H1 (cell line): Measurements from ENCODE around the gene EPS8L1. TPM values are rescaled to one million over a fixed set of nuclear protein-coding genes. Genes with fewer than 3 reads are reported as not detected.

Source experiments
- CEBPB ChIP-seq: IDR thresholded peaks from 2 replicates; pipeline ENCODE4 v1.6.1; 2012; ENCODE audit warnings: low read depth, low read length
- KDM1A ChIP-seq: fragments of 200-600, 300-600 bp; sonication (generic); IDR thresholded peaks from 2 replicates; pipeline ENCODE4 v1.7.1; 2016; ENCODE audit warnings: mild to moderate bottlenecking, low read length, borderline replicate concordance
- KDM5A ChIP-seq: fragments of 200-600 bp; IDR thresholded peaks from 2 replicates; pipeline ENCODE4 v1.7.1; 2012; ENCODE audit warnings: mild to moderate bottlenecking, low read length, inconsistent platforms, mixed read lengths
- PHF8 ChIP-seq: fragments of 200-600 bp; sonication (generic); conservative IDR thresholded peaks from 2 replicates; pipeline ENCODE4 v1.7.1; 2012; ENCODE audit warnings: low read depth, mild to moderate bottlenecking, inconsistent platforms, low read length, moderate library complexity
- RBBP5 ChIP-seq: IDR thresholded peaks from 2 replicates; pipeline ENCODE4 v1.7.1; 2012; ENCODE audit warnings: low read depth, mild to moderate bottlenecking, inconsistent platforms, low read length, moderate library complexity, borderline replicate concordance
- TEAD4 ChIP-seq: IDR thresholded peaks from 2 replicates; pipeline ENCODE4 v1.6.1; 2012; ENCODE audit warnings: low read depth, low read length, inconsistent platforms, mixed read lengths
- YY1 ChIP-seq: IDR thresholded peaks from 2 replicates; pipeline ENCODE4 v1.6.1; 2011; ENCODE audit warnings: low read depth, mild to moderate bottlenecking, low read length
- polyA plus RNA-seq, 7 experiments: library from polyadenylated mRNA; depleted of rRNA in 3 of 7; stranded (reverse) in 5 of 7; unstranded in 2 of 7; fragments of >200 nt in 5 of 7; fragments of 200-250 nt in 2 of 7; gene quantifications; 1 replicate in 5 of 7; 2 replicates in 1 of 7; 4 replicates in 1 of 7; pipeline versions ENCODE4 v1.2.1 to v1.2.3, GENCODE V29; 2011 to 2013; ENCODE audit warnings: missing spikeins in 2 of 7, mixed read lengths in 2 of 7
- total RNA-seq: library from RNA; stranded (reverse); fragmentation: NEBNext Ultra II Directional; extraction: Animal tissue kit (Norgen Biotek cat#: 25700); gene quantifications from 2 replicates; pipeline ENCODE4 v1.2.1, GENCODE V29; 2021
- TF ChIP-seq, protein P1 (sequence below): IDR thresholded peaks from 2 replicates; pipeline ENCODE4 v1.6.1; 2012; ENCODE audit warnings: low read length, inconsistent platforms

Gene EPS8L1
- total and polyA plus RNA-seq, 2 of the 8 experiments (the other 6 are each of a cell fraction or from before 2014, with no cell fraction given), result 19.8 to 30.2 TPM

- TF ChIP-seq, protein P1, sequence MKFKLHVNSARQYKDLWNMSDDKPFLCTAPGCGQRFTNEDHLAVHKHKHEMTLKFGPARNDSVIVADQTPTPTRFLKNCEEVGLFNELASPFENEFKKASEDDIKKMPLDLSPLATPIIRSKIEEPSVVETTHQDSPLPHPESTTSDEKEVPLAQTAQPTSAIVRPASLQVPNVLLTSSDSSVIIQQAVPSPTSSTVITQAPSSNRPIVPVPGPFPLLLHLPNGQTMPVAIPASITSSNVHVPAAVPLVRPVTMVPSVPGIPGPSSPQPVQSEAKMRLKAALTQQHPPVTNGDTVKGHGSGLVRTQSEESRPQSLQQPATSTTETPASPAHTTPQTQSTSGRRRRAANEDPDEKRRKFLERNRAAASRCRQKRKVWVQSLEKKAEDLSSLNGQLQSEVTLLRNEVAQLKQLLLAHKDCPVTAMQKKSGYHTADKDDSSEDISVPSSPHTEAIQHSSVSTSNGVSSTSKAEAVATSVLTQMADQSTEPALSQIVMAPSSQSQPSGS, result no peak
- TF ChIP-seq KDM5A (no peak), RBBP5 (no peak), CEBPB (no peak), YY1 (no peak), PHF8 (no peak), KDM1A (no peak), TEAD4 (no peak)
Observed at GRCh38 chr19:55089342-55089944, 13.8 kb downstream of the EPS8L1 start (continued).
